GM13977 (cell line): ENCODE results near the gene AKT1S1.

Source experiments
- DNase-seq: peaks from one replicate; pipeline ENCODE4 v3.0.0; 2012; ENCODE audit warnings: low spot score
- in situ Hi-C: fragments of 300-500 bp; cut with MboI; formaldehyde crosslinking; loops from one replicate; pipeline ENCODE4 v1.12.0; 2022; ENCODE audit warnings: low sequenced_read_pairs, low pct_unique_long_range_greater_than_20kb, mixed read lengths, inconsistent platforms; ENCODE audit not compliant: unreplicated experiment
- TF ChIP-seq, protein P1 (sequence below): IDR thresholded peaks from 2 replicates; pipeline ENCODE4 v1.5.1; 2012; ENCODE audit warnings: mild to moderate bottlenecking, control low read depth; ENCODE audit not compliant: insufficient read depth; ENCODE audit errors: extremely low read depth, missing control alignments

The AKT1S1 gene

DNA sequence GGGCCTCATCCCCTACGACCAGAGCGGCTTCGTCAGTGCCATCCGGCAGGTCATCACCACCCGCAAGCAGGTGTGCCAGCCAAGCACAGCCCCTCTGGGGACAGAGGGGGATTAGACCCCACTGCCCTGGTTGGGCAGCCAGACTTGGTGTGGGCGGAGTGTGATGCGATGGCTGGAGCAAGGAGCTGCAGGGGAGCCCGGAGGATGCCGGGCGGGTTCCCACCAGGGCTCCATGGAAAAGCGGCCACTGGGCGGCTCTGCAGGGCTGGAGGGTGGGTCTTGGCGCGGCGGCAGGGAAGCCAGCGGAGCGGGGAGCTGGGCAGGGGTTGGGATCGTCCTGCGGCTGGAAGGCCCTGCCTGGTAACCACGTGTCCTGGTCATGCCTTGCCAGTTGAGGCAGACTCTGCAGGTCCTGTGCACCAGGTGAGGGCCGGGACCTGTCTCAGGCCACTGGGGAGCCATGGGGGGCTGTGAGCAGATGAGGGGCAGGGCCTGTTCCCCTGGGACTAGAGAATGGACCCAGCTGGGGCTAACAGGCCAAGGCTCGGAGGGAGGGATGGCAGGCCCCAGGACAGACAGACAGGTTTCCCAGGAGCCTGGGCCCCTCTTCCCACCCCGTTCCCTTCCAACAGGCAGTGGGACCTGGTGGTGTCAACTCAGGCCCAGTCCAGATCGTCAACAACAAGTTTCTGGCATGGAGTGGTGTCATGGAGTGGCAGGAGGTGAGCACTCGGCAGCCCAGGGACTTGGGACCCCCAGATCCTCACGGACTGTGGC lies 19.9 kb downstream of the AKT1S1 start:
- DNase-seq: no peak
- in situ Hi-C loops: no loop called here
- TF ChIP-seq, protein P1, sequence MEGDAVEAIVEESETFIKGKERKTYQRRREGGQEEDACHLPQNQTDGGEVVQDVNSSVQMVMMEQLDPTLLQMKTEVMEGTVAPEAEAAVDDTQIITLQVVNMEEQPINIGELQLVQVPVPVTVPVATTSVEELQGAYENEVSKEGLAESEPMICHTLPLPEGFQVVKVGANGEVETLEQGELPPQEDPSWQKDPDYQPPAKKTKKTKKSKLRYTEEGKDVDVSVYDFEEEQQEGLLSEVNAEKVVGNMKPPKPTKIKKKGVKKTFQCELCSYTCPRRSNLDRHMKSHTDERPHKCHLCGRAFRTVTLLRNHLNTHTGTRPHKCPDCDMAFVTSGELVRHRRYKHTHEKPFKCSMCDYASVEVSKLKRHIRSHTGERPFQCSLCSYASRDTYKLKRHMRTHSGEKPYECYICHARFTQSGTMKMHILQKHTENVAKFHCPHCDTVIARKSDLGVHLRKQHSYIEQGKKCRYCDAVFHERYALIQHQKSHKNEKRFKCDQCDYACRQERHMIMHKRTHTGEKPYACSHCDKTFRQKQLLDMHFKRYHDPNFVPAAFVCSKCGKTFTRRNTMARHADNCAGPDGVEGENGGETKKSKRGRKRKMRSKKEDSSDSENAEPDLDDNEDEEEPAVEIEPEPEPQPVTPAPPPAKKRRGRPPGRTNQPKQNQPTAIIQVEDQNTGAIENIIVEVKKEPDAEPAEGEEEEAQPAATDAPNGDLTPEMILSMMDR: no peak

DNA sequence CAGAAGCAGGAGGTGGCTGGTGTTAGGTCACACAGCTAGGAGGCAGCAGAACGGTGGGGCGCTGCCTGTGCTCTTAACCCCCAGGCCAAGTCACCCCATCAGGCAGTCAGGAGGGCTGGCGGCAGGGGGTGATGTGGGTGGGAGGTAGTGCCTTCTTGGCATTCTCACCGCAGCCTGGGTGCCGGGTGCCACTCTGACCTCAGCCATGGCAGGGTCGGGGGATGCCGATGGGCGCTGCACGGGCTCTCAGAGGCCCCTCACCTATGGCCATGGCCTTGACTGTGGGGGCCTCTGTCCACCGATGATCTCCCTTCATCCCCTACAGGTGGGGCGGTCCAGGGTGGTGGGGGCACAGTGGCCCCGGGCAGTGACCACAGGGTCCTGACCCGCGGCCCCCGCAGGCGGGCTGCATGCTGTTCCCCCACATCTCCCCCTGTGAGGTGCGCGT lies 20.6 kb downstream of the AKT1S1 start:
- TF ChIP-seq, protein P1: no peak
- in situ Hi-C loops: no loop called here
- no peak for DNase-seq

DNA sequence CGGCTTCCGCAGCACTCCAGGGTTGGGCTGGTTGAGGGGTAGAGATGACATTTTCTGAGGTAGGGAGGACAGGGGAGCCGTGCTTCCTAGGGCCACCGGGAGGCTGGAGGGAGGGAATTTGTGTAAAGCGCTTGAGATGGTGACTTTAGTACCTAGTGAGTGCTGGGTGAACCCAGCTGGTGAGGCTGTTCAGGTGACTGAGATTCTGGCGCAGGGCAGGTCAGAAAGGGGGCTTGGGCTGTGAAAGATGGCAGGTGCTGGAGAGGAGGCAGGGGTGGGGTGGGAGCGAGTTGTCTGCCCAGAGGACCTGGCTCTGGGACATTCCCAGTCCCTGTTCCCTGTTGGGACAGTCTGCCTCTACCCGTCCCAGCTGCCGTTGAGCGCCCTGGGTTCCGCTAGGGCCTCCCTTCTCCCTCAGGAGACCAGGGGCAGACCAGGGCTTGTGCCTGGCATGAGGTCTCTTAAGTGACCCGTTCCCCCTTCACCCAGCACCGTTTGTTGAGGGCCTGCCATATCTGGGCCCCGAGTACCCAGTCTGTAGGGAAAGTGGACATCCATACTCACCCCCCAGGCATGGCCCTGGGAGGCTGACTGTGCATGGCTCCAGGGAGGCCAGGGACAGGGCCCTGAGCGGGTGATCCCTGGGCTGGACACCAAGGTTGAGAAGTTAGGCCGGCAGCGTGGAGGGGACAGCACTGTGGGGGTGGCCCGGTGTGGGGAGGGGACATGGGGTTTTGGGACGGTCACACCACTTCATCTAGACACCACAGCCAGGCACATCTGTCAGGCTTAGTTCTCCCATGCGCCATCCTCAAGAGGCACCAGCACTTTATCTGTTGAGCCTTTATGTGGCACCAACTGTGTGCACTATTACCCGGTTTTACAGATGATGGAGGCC lies 21.2 kb downstream of the AKT1S1 start:
- in situ Hi-C loops: no loop called here
- TF ChIP-seq, protein P1: no peak
- no peak for DNase-seq

DNA sequence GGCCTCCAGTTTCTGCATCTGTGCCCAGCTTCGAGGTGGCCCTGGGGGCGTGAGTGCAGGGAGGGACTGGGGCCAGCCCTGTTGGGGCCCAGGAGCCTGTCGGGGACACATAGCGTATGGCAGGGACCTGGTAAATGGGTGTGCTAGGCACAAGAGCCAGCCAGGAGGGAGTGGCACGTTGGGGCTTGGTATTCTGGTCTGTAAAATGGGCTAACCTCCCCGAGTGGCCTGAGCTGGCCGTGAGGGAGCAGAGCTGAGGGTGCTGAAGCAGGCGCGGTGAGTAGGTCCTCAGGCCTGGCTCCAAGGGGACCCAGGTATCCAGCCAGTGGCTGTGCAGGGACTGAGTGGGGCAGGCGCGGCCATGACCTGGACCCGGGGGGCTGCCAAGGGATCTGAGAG lies 21.9 kb downstream of the AKT1S1 start:
- TF ChIP-seq, protein P1: no peak
- no peak for DNase-seq
- in situ Hi-C loops: no loop called here

DNA sequence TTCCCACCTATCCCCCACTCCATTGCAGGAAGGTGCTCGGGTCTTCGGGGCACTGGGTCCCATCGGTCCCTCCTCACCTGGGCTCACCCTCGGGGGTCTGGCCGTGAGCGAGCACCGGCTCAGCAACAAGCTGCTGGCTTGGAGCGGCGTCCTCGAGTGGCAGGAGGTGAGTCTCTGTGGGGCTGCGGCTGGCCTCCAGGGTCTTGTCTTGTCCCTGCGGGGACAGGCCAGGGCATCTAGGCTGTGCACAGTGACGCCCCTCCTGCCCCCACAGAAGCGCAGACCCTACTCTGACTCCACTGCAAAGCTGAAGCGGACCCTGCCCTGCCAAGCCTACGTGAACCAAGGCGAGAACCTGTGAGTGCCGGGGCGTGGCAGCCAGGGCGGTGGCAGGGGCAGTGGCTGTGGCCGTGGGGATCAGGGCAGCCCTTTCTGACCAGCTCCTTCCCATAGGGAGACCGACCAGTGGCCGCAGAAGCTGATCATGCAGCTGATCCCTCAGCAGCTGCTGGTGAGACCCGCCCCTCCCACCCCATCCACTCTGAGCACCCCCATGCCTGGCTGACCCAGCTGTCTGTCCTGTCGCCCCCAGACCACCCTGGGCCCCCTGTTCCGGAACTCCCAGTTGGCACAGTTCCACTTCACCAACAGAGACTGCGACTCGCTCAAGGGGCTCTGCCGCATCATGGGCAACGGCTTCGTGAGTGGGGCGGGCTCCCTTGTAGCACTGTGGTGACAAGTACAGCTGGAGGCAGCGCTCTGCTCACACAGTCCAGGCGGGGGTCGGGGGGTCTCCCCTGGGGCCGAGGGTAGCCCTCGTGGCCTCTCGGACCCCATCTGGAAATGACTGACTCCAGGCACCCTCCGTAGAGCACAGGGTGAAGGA lies 22.5 kb downstream of the AKT1S1 start:
- in situ Hi-C loops: no loop called here
- DNase-seq: no peak
- TF ChIP-seq, protein P1: no peak

DNA sequence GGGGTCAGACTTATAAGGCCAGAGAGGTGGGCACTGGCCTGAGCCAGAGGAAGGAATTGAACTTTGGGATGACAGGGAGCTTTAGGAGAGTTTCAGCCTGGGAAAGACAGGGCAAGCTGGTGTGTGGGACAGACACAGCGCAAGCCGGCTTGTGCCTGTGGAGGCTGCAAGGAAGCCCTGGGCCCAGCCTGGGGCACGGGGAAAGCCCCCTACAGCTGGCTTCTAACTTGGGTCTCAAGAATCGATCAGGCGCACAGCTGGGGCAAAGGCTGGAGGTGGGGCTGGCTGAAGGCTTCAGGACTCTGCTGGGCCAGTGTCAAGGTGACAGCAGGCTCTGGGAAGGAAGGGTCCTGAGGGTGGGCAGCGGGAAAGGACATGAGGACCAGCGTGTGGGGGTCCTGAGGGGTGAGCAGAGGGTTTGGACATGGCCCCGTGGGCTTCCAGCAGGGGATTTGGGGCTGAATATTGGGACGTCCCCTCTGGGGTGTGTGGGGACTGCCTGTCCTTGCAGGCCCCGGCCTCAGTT lies 23.2 kb downstream of the AKT1S1 start:
- TF ChIP-seq, protein P1: no peak
- in situ Hi-C loops: no loop called here
- DNase-seq: no peak
